Naive B cell (primary cell): ENCODE results near the gene HOXD1. TPM values are rescaled to one million over a fixed set of nuclear protein-coding genes. Genes with fewer than 3 reads are reported as not detected.

Experiments used
- ATAC-seq, 2 donors: fragments of 150-1000 bp; cut with Tn5 transposase; 2 replicates each; pipeline ENCODE4 v1.10.0; 2021; ENCODE audit warnings: low read depth in 2 of 2, mild to moderate bottlenecking in 2 of 2, moderate library complexity in 2 of 2
- DNase-seq: peaks from one replicate; pipeline ENCODE4 v3.0.0; 2022
- H3K27ac Mint-ChIP-seq, 6 donors: one replicate each; pipeline ENCODE4 v1.8.0; 2020 to 2022; ENCODE audit warnings: mild to moderate bottlenecking in 6 of 6, mixed read lengths in 6 of 6, moderate library complexity in 5 of 6, inconsistent platforms in 2 of 6
- H3K27me3 Mint-ChIP-seq, 3 donors: one replicate each; pipeline ENCODE4 v1.8.0; 2021 to 2022; ENCODE audit warnings: mixed read lengths in 3 of 3, mild to moderate bottlenecking in 1 of 3
- H3K36me3 Mint-ChIP-seq, 2 donors: one replicate each; pipeline ENCODE4 v1.8.0; 2020 to 2022; ENCODE audit warnings: mixed read lengths in 2 of 2, inconsistent platforms in 1 of 2, mild to moderate bottlenecking in 1 of 2
- H3K4me1 Mint-ChIP-seq, 3 donors: one replicate each; pipeline ENCODE4 v1.8.0; 2020 to 2022; ENCODE audit warnings: mixed read lengths in 3 of 3, inconsistent platforms in 1 of 3, mild to moderate bottlenecking in 1 of 3, moderate library complexity in 1 of 3
- H3K4me3 Mint-ChIP-seq, 8 donors: one replicate each; pipeline ENCODE4 v1.8.0; 2020 to 2022; ENCODE audit warnings: mild to moderate bottlenecking in 8 of 8, mixed read lengths in 8 of 8, moderate library complexity in 8 of 8, inconsistent platforms in 2 of 8
- H3K9me3 Mint-ChIP-seq, 7 donors: one replicate each; pipeline ENCODE4 v1.8.0; 2020 to 2022; ENCODE audit warnings: mixed read lengths in 7 of 7, mild to moderate bottlenecking in 5 of 7, inconsistent platforms in 2 of 7, moderate library complexity in 1 of 7
- polyA plus RNA-seq, 6 donors: library from polyadenylated mRNA; unstranded; fragments of 300-500 nt; fragmentation: Illumina TruSeq; gene quantifications; one replicate each; pipeline ENCODE4 v1.2.3, GENCODE V29; 2021; ENCODE audit warnings: low read depth in 6 of 6

HOXD1 gene
- polyA plus RNA-seq, result not detected

DNA sequence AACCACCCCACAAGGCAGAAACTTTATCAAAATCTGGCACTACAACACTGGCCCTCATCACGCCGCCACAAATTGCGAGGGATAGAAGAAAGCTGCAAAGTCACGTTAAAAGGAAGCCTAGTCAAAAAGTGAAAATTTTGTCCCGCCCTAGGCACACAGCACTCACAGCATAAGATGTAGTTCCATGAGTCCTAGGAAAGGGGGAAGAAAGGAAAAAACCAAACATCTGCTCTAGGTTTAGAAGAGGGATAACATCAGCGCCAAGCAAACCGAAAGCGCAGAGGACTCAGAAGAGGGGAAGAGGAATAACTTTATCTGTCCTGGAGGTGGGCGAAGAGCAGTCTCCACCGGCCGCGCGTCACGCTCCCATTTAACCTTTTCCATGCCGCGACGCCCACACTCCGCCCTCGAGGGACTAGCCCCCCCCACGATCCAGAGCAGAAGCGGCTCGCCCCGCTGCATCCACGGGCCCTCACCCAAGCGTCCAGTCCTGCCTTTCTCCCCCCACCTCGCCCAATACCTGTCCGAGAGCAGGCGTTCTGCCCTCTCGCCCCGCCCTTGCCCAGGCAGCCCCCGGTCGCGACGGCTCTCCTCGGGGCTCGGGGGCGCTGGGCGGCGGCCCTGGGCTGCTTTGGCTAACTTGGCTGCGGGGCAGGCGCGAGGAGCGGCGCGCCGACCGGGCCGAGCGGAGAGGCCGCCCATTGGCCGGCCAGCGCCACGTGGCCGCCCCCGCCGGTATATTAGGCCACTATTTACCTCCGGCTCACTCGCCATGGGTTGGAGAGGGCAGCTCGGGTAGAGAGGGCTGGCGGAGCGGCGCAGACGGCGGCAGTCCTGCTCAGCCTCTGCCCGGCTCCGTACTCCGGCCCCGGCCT, at the start of gene HOXD1:
Gene HOXD1, plus strand, starts transcription at position 770 of the 875 bp plus-strand sequence. CDS start 134 bp downstream, outside the sequence.
- DNase-seq (no peak), ATAC-seq (peak in 1 of 2 donors; percentile 20)
- Mint-ChIP-seq H3K36me3 (no peaks in the 10 kb centered on the region), H3K27ac (peak within 1 kb of the TSS in 2 of 6 donors; percentile 39 to 75), H3K4me1 (peaks cover 14 to 24% (median 22%) of the 10 kb centered on the region in 3 donors), H3K9me3 (peaks cover 0 to 10% (median 0%) of the 10 kb centered on the region in 7 donors), H3K4me3 (peak within 1 kb of the TSS; percentile 81 to 93 (median 89)), H3K27me3 (peaks cover 54 to 81% (median 71%) of the 10 kb centered on the region in 3 donors)

DNA sequence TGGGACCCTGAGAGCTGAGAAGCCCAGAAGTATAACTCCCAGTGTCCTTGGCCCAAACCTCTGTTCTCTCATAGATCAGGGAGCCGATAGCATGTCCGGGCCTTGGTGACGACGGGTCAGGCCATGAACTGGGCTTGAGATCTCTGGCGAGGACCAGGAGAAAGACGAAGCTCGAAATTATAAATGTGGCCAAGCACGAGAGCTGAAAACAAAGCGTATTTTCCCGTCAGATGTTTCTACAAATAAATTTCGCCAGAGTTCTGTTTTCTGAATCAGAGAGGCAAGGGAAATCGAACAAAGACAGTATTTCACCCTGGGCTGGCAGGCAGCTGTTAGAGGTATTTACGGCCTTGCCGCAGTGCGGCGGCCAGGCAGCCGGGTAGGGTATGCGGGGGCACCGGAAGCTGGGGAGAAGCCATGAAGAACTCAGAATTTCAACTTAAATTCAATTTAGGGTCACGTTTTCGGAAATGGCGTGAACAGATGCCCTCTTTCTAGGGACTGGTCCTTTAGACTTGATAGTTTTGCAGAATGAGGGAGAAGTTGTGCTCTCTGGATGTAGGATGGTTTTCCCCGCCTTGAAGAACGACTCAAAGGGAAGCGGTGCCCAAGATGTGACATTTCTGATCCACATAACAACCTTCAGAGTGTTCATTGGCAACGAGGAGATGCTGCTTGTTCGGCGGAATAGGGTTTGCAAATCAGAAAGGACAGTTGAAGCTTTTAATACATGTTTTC, 49.4 kb upstream of the HOXD1 start:
- peaks cover 16 to 28% (median 26%) of the 10 kb centered on the region in 3 donors for H3K4me1 Mint-ChIP-seq
- peaks cover 4 to 32% (median 16%) of the 10 kb centered on the region in 7 donors for H3K9me3 Mint-ChIP-seq
- ATAC-seq (no peak), DNase-seq (no peak)
- H3K27me3 Mint-ChIP-seq, result peaks cover 79 to 86% (median 84%) of the 10 kb centered on the region in 3 donors
- H3K36me3 Mint-ChIP-seq, result peaks cover 0 to 35% of the 10 kb centered on the region in 2 donors
- peak overlapping the region in 5 of 8 donors; percentile 23 to 57 (median 42) for H3K4me3 Mint-ChIP-seq
- H3K27ac Mint-ChIP-seq, result peak overlapping the region in 3 of 6 donors; percentile 44 to 95 (median 62)

DNA sequence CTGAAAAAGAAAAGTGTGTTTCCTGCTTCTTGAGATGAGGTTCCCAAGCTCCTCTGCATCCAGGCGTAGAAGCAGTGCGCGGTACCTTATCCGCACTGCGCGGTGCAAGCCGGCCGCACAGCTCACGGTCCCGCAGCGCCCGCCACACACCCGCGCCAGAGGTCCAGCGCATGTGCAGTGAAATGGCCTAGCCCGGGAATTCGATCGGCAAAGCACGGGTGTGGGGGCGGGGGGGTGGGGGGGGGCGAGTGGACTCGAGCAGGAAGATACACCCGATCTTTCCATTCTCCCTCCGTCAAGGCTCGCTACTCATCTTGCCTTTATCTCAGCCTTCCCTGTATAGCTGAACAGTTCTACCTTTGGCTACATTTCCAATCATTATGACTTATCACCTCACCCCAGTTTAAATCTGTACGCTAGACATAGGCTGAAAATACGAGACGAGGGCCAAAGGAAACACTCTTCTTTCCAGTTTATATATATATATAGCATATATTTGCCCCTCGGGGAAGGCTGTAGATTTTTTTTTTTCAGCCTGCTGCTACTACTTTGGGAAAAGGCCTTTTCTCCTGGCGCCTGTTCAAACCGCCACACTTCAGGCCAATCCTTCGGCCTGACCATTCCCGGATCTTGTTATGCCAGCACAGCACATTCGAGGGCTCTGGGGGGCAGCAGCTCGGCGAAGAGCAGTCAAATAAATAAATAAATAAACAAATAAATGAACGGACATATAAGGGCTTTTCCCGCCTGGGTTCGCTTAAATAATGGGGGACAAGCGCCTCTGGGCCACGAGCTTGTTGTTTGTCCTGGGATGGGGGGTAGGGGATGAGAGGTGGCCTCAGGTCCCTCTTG, 48.6 kb upstream of the HOXD1 start:
- H3K36me3 Mint-ChIP-seq, result peaks cover 0 to 35% of the 10 kb centered on the region in 2 donors
- ATAC-seq (no peak), DNase-seq (no peak)
- H3K4me1 Mint-ChIP-seq, result peaks cover 16 to 28% (median 26%) of the 10 kb centered on the region in 3 donors
- H3K9me3 Mint-ChIP-seq, result peaks cover 4 to 37% (median 16%) of the 10 kb centered on the region in 7 donors
- H3K27ac Mint-ChIP-seq, result peak overlapping the region in 1 of 6 donors; percentile 95
- H3K27me3 Mint-ChIP-seq, result peaks cover 77 to 88% (median 86%) of the 10 kb centered on the region in 3 donors
- peak overlapping the region in 3 of 8 donors; percentile 16 to 70 (median 47) for H3K4me3 Mint-ChIP-seq

DNA sequence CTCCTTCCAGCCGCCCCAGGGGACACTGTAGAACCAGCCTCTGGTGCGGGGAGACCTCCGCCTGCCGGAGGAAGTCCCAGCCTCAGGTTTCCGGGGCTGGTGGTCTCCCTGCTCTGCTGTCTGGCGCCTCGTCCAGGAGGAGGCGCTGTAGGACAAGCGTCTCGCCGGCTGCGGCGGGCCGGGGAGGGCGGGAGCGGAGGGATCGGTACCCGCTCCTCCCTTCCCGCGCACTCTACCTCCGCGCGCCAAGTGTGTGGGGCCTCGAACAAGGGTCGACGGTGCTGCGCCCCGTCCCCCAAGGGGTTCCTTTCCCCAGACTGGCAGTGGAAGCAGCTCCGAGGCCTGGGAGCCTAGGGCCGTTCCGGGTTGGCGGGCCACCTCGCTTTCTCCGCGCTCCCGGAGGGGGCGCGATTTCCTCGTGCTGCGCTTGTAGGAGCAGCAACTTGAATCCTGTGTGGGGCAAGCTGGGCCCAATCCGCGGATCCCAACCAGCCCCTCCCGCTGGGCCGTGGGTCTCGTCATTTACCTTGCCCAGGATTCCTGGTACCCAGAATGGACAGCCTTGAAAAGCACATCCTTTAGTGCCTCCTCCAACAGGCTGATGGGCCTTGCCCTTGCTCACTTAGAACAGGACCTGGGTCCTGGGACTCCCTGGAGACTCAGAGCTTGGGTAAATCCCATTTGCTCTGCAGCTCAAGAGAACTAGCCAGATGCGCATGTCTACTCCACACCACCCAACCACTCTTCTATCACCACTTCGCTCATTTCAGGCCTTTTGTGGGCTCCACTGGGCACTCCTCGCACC, 47.8 kb upstream of the HOXD1 start:
- H3K4me1 Mint-ChIP-seq, result peaks cover 14 to 26% (median 21%) of the 10 kb centered on the region in 3 donors
- H3K9me3 Mint-ChIP-seq, result peaks cover 4 to 39% (median 16%) of the 10 kb centered on the region in 7 donors
- DNase-seq (no peak), ATAC-seq (peak; percentile 60 to 63)
- H3K27ac Mint-ChIP-seq, result peak overlapping the region in 3 of 6 donors; percentile 9 to 84 (median 71)
- H3K27me3 Mint-ChIP-seq, result peaks cover 77 to 88% (median 86%) of the 10 kb centered on the region in 3 donors
- H3K4me3 Mint-ChIP-seq, result peak overlapping the region in 6 of 8 donors; percentile 16 to 69 (median 22)
- peaks cover 0 to 28% of the 10 kb centered on the region in 2 donors for H3K36me3 Mint-ChIP-seq

DNA sequence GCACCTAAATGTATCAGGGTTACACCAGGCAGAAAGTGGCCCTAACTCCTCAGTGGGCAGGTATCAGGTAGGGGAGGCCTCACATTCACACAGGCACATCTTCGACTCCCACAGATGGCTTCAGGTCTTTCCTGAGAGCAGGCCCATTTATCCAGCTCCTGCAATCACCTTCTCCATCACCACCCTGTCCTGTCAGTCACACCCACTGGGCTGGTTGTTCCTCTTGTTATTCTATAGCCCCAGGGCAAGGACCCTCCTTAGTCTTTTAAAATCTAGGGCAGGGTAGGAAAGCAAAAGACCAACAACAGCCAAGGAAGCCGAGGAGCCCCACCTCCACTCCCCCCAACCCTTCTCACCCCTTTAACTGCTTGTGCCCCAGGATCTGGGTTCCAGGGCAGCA, 46.2 kb upstream of the HOXD1 start:
- Mint-ChIP-seq H3K4me1 (peaks cover 9 to 16% (median 15%) of the 10 kb centered on the region in 3 donors), H3K27ac (no peak overlapping the region), H3K4me3 (no peak overlapping the region), H3K36me3 (peaks cover 0 to 23% of the 10 kb centered on the region in 2 donors), H3K27me3 (peaks cover 82 to 91% (median 89%) of the 10 kb centered on the region in 3 donors), H3K9me3 (peaks cover 4 to 39% (median 14%) of the 10 kb centered on the region in 7 donors)
- ATAC-seq (no peak), DNase-seq (no peak)

DNA sequence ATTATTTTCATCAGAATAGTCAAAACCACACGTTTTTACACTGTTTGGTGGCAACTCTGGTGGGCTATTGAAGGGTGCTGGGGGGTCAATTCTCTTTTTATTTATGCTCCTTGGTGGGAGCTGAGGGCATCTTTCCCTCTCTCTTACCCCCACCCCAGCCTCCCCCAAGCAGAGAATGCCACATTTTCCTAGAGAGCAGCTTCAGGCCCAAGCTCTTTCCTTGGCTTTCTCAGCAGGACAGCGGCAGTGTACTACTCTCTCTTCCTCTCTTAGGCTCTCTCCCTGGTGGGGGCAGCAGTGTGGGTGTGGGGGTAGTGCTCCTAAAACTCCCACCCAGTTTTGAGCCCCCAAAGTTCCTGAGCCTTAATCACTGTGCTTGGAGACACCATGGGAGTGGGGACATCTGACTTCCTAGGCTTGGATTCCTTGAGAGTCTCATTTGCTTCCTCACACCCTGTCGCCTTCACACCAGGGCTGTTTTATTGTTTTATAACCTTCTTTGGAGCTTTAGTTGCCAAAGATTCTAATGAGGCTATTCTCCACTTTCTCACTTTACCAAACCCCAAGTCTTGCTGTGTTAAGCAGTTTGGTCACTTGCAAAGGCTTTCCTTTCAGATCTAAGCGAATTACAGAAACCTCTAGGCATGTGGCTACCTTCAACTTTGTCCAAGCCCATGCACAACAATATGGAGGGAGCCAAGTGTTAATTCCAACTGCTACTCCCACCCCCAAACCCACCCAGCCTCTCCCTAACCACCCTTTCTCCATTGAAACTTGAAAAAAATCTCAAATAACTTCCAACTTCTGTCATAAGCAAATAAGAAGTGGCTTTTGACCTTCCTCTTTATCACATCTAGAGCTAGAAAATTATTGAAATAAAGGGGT, 43.1 kb upstream of the HOXD1 start:
- Mint-ChIP-seq H3K4me1 (peaks cover 8 to 13% (median 10%) of the 10 kb centered on the region in 3 donors), H3K36me3 (peaks cover 0 to 13% of the 10 kb centered on the region in 2 donors), H3K27me3 (peaks cover 81 to 95% (median 95%) of the 10 kb centered on the region in 3 donors), H3K9me3 (peaks cover 0 to 17% (median 6%) of the 10 kb centered on the region in 7 donors), H3K4me3 (no peak overlapping the region), H3K27ac (no peak overlapping the region)
- DNase-seq, result no peak
- no peak for ATAC-seq

DNA sequence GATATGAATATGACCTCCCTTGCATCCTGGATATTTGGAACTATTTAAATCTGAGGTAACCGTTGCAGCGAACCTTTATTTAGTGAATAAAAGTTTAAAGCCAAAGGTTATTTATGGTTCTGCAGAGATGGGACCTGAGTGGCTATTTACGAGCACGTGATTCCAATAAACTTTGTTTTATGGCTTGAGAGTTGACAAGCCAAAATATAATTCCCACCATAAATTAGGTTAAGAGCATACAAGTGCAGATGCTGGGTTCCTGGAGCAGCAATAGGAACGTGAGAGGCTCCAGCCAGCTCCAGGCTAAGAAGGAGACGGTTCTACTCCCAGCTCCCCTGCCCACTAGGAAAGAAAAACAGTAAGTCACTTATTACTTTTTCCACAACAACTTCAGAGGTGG, 42.4 kb upstream of the HOXD1 start:
- Mint-ChIP-seq H3K36me3 (peaks cover 0 to 16% of the 10 kb centered on the region in 2 donors), H3K27ac (no peak overlapping the region), H3K27me3 (peaks cover 83 to 99% (median 98%) of the 10 kb centered on the region in 3 donors), H3K4me3 (no peak overlapping the region), H3K9me3 (peaks cover 0 to 16% (median 5%) of the 10 kb centered on the region in 7 donors), H3K4me1 (peaks cover 5 to 11% (median 6%) of the 10 kb centered on the region in 3 donors)
- ATAC-seq (no peak), DNase-seq (no peak)

DNA sequence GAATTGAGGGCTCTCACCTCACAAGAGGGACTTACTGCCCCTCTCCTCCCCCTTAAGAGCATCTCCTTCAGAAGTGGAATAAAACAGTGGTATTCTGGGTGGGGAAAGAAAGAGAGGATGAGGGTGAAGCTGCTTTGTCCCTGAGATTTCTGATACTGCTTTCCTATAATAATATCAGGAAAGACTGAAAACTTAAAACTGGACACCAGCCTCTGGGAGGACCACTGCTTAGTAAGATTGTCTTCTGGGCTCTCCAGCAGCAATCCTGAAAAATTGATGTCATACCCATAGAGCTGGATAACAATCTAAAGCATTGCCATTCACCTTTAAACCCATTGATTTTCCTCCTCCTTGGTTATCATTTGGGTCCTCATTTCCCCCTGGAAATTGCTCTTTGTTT, 41.8 kb upstream of the HOXD1 start:
- Mint-ChIP-seq H3K4me1 (peaks cover 0 to 6% (median 2%) of the 10 kb centered on the region in 3 donors), H3K9me3 (peaks cover 0 to 13% (median 2%) of the 10 kb centered on the region in 7 donors), H3K36me3 (peaks cover 0 to 11% of the 10 kb centered on the region in 2 donors), H3K27ac (no peak overlapping the region), H3K4me3 (peak overlapping the region in 1 of 8 donors; percentile 25), H3K27me3 (peaks cover 82 to 99% (median 98%) of the 10 kb centered on the region in 3 donors)
- ATAC-seq, result no peak
- DNase-seq, result no peak

DNA sequence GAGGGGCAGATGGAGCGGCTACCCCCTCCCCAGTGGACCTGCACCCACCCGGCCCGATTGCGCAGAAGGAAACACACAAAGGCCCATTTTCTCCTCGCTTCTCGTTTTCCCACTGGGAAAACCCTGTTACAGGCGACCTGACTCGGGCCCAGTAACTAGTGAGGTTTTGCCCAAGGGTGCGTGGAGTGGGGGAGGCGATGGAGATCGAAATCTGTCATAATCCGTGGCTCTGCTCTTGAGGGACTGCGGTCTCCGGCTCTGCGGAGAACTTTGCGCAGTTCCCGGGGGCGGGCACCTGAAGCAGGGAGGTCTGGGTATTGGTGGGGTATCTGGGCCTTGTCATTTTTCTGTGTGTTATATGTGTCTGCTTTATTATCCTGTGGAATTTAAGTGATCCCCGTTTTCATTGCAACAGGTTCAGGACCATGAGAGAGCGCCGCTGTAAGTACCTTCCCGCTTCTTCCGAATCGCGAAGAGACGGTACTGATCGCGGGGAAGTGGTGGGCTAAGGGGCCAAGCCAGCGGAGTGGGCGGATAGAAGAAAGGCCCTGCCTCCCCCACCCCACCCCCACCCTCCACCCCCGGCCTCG, 41.2 kb upstream of the HOXD1 start:
- peak overlapping the region in 1 of 8 donors; percentile 35 for H3K4me3 Mint-ChIP-seq
- H3K4me1 Mint-ChIP-seq, result peaks cover 0 to 6% (median 2%) of the 10 kb centered on the region in 3 donors
- H3K27ac Mint-ChIP-seq, result no peak overlapping the region
- peaks cover 76 to 96% (median 95%) of the 10 kb centered on the region in 3 donors for H3K27me3 Mint-ChIP-seq
- H3K36me3 Mint-ChIP-seq, result peaks cover 0 to 8% of the 10 kb centered on the region in 2 donors
- H3K9me3 Mint-ChIP-seq, result peaks cover 0 to 13% (median 2%) of the 10 kb centered on the region in 7 donors
- no peak for DNase-seq
- no peak for ATAC-seq

DNA sequence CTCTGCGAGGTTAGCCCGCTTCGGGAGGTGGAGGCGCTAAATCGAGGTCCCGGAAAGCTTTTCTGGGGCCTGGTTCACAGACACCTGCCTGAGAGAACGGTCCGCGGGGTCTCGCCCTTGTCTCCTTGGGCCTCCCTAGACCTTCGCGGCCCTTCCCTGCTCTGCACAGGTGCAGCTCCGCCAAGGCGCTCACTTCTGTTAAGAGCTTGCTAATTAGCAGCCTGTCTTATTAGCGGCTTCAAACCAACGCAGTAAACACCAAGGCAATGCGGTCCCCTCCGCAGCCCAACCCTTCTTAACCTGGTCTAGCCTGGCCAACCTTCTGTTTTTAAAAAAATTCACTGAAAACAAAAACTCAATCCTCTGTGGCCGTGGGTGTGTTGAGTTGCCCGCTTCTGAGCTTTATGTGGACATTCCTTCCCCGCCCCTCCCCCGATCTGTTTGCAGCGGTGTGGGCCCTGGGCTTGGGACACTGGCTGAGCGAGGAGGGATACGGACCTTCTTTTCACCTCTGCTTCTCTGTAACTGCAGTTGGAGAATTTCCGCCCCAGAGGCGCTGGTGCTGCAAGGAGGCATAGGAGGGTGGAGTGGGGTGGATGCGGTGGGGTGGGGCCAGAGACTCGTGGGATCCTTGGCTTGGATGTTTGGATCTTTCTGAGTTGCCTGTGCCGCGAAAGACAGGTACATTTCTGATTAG, 40.5 kb upstream of the HOXD1 start:
- Mint-ChIP-seq H3K9me3 (peaks cover 0 to 13% (median 2%) of the 10 kb centered on the region in 7 donors), H3K4me1 (peaks cover 0 to 6% (median 2%) of the 10 kb centered on the region in 3 donors), H3K27ac (no peak overlapping the region), H3K27me3 (peaks cover 73 to 96% (median 94%) of the 10 kb centered on the region in 3 donors), H3K4me3 (peak overlapping the region in 2 of 8 donors; percentile 20 to 29), H3K36me3 (peaks cover 0 to 8% of the 10 kb centered on the region in 2 donors)
- DNase-seq, result no peak
- no peak for ATAC-seq
